GM18909 (cell line): ENCODE results near the gene HK2.
A peak's percentile ranks its signal among the peaks of the same experiment; 100 is the strongest.

ENCODE experiments used
- ATAC-seq: cut with Tn5 transposase; IDR thresholded peaks from one replicate; pipeline ENCODE4 v1.9.1; 2021; ENCODE audit warnings: mild to moderate bottlenecking; ENCODE audit not compliant: unreplicated experiment, poor library complexity

The HK2 gene

GRCh38 chr2:74873678-74874640 lies 40.0 kb downstream of the HK2 start:
- no peak for ATAC-seq

DNA sequence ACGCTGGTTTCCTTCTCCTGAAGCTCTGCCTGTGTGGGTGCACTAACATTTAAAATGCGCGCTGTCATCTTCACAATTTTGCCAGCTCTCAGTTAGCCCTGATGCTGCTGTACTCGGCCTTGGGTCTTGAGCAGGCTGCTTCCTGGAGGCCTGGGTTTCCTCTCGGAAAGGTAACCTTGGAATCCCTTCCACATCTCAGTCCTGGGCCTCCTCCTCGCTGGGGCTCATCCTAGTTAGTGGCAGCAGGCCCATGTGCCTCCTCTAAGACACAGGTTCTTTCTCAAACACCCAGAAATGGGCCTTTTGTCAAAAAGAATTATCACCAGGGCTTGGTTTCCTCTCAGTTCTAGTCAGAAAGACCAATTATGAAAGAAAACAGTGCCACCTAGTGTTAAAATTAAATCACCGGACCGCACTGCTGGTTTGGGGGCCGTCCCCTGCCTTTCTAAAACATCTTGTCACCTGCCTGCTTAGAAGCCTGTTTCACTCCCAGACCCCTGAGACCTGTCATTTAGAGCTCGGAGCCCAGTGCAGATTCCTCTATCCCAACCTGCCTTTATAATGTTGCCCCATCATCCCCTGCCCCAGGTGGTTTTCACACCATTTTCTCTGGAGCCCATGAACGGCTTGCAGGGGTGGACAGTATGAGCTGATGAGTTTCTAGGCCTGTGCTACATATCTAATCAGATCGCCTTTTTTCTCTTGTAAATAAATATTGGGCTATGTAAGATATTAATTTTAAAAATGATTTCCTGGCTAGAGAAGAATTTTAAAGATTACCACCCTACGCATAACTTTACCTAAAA lies 42.4 kb downstream of the HK2 start:
- peak; percentile 75 for ATAC-seq

DNA sequence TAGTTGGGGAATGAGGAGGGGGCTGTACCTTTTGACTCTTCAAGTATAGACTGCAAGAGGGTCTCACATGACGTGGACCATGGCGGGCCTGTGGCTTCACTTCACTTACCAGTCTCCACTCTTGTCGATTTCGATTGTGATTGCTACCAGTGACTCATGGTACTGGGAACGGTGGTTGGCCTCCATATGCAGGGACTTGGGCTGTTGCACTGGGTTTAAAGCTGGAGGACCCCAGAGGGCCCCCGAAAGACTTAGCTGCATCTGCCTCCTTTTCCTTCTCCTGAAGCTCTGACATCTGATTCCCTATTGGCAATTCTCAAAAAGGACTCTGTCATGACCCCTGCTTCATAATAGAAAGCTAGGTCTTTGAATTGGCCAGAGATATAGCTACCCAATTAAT lies 43.4 kb downstream of the HK2 start:
- no peak for ATAC-seq

- no peak for ATAC-seq
These were observed 44.0 kb downstream of the HK2 start for GRCh38 chr2:74877781-74878433.

- ATAC-seq = no peak
These were observed 44.6 kb downstream of the HK2 start for GRCh38 chr2:74878551-74878950.

- ATAC-seq = no peak
These were observed 46.3 kb downstream of the HK2 start for GRCh38 chr2:74880054-74880728.

DNA sequence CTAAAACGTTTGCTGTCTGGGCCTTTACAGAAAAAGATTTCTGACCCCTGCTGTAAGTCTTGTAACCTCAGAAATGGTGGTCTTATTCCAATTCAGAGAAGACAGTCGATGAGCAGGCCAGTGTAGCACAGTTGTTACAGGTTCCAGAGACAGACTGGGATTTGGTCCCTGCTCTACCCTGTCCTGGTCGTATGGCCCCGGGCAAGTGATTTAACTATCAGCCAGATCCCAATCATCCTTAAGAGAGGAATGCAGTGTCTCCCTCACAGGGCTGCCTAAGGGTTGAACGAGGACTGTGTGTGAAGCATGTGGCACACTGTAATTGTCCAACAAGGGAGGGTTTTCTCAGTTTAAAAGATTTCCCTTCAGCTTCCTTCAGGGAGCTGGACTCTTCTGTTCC lies 47.2 kb downstream of the HK2 start:
- no peak for ATAC-seq

DNA sequence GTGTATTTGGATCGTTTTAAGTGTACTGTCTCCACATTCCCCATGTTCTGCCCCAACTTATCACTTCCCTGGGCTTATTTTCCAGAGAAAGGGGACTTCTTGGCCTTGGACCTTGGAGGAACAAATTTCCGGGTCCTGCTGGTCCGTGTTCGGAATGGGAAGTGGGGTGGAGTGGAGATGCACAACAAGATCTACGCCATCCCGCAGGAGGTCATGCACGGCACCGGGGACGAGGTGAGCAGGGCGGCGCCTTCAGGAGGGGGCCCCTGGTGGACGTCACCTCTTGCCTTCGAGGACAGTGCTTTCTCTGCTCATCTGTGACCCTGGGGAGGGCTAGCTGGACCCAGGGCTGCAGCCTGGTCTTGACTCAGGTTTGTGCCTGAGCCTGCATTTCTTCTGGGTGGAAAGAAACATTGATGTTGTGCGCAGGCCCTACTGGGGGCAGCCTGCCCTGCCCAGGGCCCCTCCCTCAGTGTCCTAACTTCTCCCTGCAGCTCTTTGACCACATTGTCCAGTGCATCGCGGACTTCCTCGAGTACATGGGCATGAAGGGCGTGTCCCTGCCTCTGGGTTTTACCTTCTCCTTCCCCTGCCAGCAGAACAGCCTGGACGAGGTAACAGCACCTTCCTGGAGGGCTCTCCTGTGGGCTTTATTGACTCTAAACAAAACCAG lies 47.8 kb downstream of the HK2 start:
- no peak for ATAC-seq

DNA sequence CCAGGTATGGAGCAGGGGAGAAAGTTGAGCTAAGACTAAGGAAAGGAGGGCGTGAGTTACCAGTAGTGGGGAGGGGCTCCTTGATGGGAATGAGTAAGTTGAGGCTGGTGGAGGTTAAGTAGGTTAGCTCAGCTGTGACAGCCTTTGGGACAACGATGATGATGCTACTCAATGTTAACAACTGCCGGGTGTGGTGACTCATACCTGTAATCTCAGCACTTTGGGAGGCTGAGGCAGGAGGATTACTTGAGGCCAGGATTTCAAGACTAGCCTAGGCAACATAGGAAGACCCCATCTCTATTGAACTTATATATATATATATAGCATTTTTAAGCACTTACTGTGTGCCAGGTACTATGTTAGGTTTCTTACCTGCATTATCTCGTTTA lies 48.4 kb downstream of the HK2 start:
- no peak for ATAC-seq

DNA sequence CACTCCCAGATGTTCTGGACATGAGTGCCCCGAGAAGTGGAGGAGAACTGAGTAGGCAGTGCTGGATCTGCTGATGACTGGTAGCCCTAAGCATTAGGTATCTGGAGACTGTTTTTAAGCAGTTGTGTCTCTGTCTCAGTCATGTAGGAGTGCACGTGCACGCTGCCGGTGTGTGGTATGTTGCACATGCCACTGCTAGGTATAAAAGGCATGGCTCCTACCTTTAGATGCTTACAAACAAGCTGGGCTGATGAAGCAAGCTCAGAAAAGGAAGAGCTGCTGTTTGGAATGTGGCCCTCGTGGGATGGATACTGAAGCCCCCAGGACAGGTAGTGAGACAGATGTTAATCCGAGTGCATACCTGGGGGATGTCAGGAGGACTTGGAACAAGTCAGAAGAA lies 49.1 kb downstream of the HK2 start:
- ATAC-seq = no peak

- ATAC-seq = no peak
These were observed 50.3 kb downstream of the HK2 start for GRCh38 chr2:74884118-74884762.

DNA sequence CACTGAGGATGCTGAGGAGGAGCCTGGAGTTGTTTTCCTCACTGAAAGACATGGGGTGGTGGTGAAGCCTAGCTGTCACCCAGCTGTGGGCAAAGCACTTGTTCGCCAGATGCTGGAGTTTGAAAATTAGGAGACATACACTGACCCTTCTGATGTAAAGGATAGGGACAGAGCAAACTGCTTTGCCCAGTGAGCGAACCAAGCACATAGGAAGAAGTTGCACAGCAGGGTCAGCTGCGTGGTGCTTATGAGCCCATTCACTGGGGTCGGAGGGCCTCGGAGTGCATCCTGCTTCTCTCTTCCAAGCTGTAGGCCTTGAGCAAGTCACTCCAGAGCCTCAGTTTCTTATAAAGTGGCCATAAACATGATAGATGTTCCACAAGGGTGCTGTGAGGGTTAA lies 50.9 kb downstream of the HK2 start:
- no peak for ATAC-seq

DNA sequence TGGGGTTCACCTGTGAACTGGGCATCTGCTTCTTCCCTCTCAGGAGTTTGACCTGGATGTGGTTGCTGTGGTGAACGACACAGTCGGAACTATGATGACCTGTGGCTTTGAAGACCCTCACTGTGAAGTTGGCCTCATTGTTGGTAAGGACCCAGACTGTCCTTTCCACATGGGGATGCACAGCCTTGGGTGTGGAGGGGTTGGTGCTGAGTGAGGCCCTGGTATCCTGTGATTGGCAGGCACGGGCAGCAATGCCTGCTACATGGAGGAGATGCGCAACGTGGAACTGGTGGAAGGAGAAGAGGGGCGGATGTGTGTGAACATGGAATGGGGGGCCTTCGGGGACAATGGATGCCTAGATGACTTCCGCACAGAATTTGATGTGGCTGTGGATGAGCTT lies 52.3 kb downstream of the HK2 start:
- ATAC-seq = no peak

DNA sequence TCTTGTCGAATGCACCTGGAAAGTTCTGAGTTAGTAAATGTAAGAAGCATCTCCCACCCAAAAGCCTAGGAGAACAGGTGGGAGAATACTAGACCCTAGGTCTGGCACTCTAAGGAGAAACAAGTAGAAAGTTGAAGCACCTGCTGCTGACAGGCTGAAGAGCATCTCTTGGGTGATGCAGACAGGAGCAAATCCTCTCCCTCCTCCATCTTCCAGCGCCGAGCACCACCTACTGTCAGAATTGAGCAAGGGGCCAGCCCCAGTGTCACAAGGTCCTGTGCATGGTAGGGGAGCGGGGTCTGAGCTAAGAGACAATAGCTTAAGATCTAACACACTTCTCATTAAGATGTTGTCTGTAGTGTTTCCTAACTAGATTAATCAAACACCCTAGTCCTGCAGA lies 52.9 kb downstream of the HK2 start:
- ATAC-seq = no peak

GRCh38 chr2:74887445-74887951 lies 53.6 kb downstream of the HK2 start:
- ATAC-seq = no peak

DNA sequence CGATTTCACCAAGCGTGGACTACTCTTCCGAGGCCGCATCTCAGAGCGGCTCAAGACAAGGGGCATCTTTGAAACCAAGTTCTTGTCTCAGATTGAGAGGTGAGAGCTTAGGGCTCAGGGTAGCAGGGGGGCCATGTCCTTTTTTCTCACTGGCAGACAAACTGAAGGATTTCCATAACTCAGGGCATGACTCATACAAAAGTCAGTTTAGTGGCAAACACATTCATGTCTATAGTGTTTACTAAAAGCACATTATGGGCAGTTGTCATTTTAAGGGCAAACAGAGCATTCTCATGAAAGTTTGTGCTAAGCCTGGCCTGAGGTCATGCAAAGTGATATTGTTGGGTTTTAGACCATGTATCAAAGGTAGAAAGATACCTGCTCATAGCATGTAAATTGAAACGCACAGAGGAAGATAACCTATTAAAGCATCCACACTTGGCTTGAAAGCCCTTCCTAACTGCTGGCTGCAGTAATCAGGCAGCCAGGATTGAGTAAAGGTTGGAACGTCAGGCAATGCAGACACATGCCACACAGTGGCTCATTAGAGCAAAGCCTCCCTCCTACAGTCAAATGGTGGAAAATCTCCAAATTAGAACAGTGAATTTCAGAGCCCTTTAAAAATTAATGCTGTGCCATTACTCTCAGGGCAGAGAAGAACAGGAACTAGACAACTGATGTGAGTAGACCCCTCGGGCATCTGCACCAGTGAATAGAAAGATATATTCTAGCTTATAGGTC lies 54.2 kb downstream of the HK2 start:
- ATAC-seq = no peak

DNA sequence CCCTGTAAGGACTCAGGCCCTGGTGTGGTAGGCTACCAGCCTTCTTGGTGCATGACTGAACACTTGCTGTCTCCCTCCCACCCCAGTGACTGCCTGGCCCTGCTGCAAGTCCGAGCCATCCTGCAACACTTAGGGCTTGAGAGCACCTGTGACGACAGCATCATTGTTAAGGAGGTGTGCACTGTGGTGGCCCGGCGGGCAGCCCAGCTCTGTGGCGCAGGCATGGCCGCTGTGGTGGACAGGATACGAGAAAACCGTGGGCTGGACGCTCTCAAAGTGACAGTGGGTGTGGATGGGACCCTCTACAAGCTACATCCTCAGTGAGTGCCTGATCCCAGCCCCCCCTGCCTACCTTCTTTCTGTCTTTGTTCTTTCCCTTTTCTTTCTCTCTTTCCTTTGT lies 55.2 kb downstream of the HK2 start:
- ATAC-seq = no peak

- ATAC-seq = no peak
These were observed 56.8 kb downstream of the HK2 start for GRCh38 chr2:74890711-74891110.
